DOHH2 (cell line): ENCODE measurements around the gene MRPL45.

Source experiments
- H3F3A ChIP-seq: fragments of 200-600 bp; sonication (generic), shearing (Covaris generic); 2 replicates; pipeline ENCODE4 v1.6.0; 2016; ENCODE audit warnings: antibody characterized with exemption, mild to moderate bottlenecking; ENCODE audit not compliant: control insufficient read depth, insufficient read depth
- H3K27ac ChIP-seq: fragments of 200-600 bp; sonication (generic); 2 replicates; pipeline ENCODE4 v1.5.1; 2014; ENCODE audit warnings: low read depth, mild to moderate bottlenecking, low read length, moderate library complexity
- H3K27me3 ChIP-seq: fragments of 200-600 bp; sonication (generic); 2 replicates; pipeline ENCODE4 v1.6.1; 2014; ENCODE audit warnings: mild to moderate bottlenecking, low read length, mixed read lengths; ENCODE audit not compliant: control insufficient read depth
- H3K36me3 ChIP-seq: fragments of 200-600 bp; sonication (generic); 2 replicates; pipeline ENCODE4 v1.6.1; 2014; ENCODE audit warnings: mild to moderate bottlenecking, low read length, moderate library complexity, mixed read lengths; ENCODE audit not compliant: control insufficient read depth
- H3K4me1 ChIP-seq: fragments of 200-600 bp; sonication (generic); 2 replicates; pipeline ENCODE4 v1.6.1; 2014; ENCODE audit warnings: mild to moderate bottlenecking, low read length, mixed read lengths; ENCODE audit not compliant: control insufficient read depth
- H3K4me2 ChIP-seq: fragments of 200-600 bp; sonication (generic); 2 replicates; pipeline ENCODE4 v1.6.0; 2014; ENCODE audit warnings: mild to moderate bottlenecking, low read length, moderate library complexity
- H3K4me3 ChIP-seq: fragments of 200-600 bp; sonication (generic); 2 replicates; pipeline ENCODE4 v1.5.1; 2014; ENCODE audit warnings: mild to moderate bottlenecking, low read length, mixed read lengths
- H3K79me2 ChIP-seq: fragments of 200-600 bp; sonication (generic); 2 replicates; pipeline ENCODE4 v1.6.1; 2014; ENCODE audit warnings: mild to moderate bottlenecking, low read length, mixed read lengths; ENCODE audit not compliant: control insufficient read depth
- H3K9me2 ChIP-seq: fragments of 200-600 bp; sonication (generic); replicated peaks from 2 replicates; pipeline ENCODE4 v1.6.1; 2014; ENCODE audit warnings: mild to moderate bottlenecking, low read length, mixed read lengths; ENCODE audit not compliant: control insufficient read depth
- H3K9me3 ChIP-seq: fragments of 200-600 bp; sonication (generic); 2 replicates; pipeline ENCODE4 v1.6.1; 2014; ENCODE audit warnings: antibody characterized with exemption, low read length, mixed read lengths; ENCODE audit not compliant: control insufficient read depth, insufficient read depth
- H4K20me1 ChIP-seq: fragments of 200-600 bp; sonication (generic); 2 replicates; pipeline ENCODE4 v1.6.0; 2014; ENCODE audit warnings: low read depth, mild to moderate bottlenecking, antibody characterized with exemption, low read length, moderate library complexity; ENCODE audit not compliant: control insufficient read depth, insufficient read depth
- EZH2phosphoT487 ChIP-seq: fragments of 200-600 bp; sonication (generic); IDR thresholded peaks from 2 replicates; pipeline ENCODE4 v1.6.1; 2017; ENCODE audit warnings: borderline replicate concordance, mild to moderate bottlenecking, antibody characterized with exemption, low read length, moderate library complexity, mixed read lengths
- TF ChIP-seq, protein P1 (sequence below): fragments of 200-600 bp; sonication (generic); IDR thresholded peaks from one replicate; pipeline ENCODE4 v1.5.1; 2014; ENCODE audit warnings: antibody characterized with exemption, mild to moderate bottlenecking, low read depth, low read length; ENCODE audit not compliant: poor library complexity, severe bottlenecking

The MRPL45 gene

DNA sequence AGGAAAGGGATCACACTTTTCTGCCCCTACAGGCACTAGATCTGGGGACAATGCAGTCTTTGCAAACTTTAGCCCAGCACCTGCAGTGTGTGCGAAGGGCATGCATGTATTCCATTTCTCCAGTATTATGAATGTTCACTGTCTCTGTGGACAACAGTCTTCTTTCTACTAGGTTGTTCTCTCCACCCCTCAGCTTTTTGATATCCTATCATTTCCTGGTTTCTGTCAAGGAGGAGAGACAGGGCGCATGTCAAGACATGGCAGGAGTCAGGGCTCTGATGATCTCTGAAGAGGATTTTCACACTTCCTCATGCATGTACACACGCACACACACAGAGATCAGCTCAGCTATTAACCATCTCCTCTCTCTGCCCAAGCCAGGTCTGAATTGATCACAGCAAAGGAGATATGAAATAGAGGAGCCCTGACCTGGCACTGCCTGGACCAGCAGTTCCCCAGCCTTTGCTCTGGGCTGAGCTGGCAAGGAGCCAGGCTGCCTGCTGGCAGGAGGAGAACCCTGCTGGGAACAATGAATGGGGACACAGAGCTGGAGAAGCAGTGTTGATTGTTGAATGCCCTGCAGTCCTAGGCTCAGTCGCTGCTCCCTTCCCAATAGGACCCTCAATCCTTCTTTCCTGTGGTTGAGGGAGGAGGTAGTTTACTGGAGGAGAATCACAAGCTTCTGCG is 44.2 kb downstream of the MRPL45 start:
- Histone ChIP-seq H3K36me3 (no peaks in the 10 kb centered on the region), H3F3A (no peaks in the 10 kb centered on the region), H3K9me3 (no peaks in the 10 kb centered on the region), H3K79me2 (no peaks in the 10 kb centered on the region), H3K4me2 (no peak overlapping the region), H3K27me3 (no peaks in the 10 kb centered on the region), H3K4me3 (no peak overlapping the region), H3K9me2 (no peaks in the 10 kb centered on the region), H4K20me1 (no peaks in the 10 kb centered on the region), H3K27ac (no peak overlapping the region), H3K4me1 (0 out of 2 replicates have a peak, but pooled peaks cover 3% of the 10 kb centered on the region)
- TF ChIP-seq EZH2phosphoT487 = no peak
- TF ChIP-seq, protein P1, sequence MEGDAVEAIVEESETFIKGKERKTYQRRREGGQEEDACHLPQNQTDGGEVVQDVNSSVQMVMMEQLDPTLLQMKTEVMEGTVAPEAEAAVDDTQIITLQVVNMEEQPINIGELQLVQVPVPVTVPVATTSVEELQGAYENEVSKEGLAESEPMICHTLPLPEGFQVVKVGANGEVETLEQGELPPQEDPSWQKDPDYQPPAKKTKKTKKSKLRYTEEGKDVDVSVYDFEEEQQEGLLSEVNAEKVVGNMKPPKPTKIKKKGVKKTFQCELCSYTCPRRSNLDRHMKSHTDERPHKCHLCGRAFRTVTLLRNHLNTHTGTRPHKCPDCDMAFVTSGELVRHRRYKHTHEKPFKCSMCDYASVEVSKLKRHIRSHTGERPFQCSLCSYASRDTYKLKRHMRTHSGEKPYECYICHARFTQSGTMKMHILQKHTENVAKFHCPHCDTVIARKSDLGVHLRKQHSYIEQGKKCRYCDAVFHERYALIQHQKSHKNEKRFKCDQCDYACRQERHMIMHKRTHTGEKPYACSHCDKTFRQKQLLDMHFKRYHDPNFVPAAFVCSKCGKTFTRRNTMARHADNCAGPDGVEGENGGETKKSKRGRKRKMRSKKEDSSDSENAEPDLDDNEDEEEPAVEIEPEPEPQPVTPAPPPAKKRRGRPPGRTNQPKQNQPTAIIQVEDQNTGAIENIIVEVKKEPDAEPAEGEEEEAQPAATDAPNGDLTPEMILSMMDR = no peak

DNA sequence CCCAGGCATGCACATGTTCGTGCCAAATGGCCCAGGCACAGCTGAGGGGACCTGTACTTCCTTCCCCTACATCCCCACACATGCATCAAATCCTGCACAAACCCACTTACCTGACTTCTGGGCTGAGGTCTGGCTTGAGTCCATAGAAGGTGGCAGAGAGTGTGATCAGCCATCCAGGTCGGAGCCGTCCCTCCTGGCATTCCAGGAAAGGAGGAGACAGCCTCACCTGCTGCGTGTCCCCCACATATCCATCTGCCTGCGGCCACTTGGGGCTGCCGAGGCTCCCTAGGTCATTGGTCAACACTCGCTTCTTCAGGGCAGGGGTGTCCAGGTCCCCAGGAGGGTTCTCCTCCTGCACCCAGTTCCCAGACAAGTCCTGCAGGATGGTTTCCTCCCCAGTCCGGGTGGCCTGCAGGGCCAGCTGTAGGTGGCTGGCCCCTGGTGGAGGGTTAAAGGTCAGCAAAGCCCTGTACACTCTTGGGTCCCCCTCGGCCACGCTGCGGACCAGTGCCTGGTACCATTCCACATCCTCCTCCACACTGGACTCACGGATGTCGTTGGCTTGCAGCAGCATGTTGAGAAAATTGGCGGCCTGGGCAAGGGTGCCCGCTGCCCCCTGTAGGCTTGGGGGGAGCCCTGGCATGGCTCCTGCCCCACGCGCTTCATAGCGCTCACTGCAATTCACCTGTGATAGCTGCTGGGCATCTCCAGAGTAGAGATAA is 46.1 kb downstream of the MRPL45 start:
- TF ChIP-seq, protein P1 = no peak
- TF ChIP-seq EZH2phosphoT487 = no peak
- H3K27ac ChIP-seq = no peak overlapping the region

DNA sequence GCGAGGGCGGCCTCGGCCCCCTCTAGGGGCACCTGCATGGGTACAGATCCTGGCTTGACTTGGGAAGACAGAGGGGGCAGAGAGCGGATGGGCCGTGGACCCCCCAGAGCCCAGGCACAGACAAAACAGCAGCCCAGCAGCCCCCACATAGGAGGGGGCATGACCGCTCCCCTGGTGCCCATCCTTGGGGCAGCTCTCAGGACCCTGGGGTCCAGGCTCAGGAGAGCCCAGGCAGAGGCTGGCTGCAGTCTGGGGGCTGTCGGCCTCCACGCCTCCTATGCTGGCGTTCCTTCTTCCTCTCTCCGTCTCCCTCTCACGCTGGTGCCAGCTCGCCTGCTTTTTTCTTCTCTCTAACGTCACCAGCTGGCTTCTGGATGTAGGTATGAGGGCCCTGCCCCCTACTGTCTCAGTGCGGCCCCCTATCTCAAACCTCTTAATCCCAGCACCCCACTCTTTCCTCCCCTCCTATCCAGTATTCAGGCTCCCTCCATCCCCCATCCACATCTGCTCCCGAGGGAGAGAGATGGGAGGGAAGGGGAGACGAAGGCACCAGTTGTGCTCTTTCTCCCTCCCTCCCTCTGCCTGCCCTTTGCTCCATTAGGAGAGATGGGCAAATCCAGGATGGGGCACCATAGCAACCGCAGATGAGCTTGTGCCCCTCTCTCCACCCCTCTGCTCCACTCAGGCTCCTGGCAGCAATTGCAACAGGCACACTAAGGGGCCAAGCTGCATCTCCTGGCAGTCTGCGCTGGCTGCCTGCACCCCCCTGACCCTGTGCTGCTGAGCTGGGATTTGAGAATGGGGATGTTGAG is 46.8 kb downstream of the MRPL45 start, which contains the start of gene GPR179:
Gene GPR179, minus strand, starts transcription at position 349 of the 812 bp plus-strand sequence. Its CDS starts 167 bp downstream, at position 182.
- no peaks in the 10 kb centered on the region for H4K20me1 ChIP-seq
- H3F3A ChIP-seq = no peaks in the 10 kb centered on the region
- H3K4me3 ChIP-seq = no peak within 1 kb of the TSS
- peaks cover 3% of the 10 kb centered on the region; the same call in 1 of the 2 replicates for H3K4me1 ChIP-seq
- no peaks in the 10 kb centered on the region for H3K9me2 ChIP-seq
- H3K36me3 ChIP-seq = no peaks in the 10 kb centered on the region
- no peak within 1 kb of the TSS for H3K27ac ChIP-seq
- H3K79me2 ChIP-seq = no peaks in the 10 kb centered on the region
- no peak within 1 kb of the TSS for H3K4me2 ChIP-seq
- TF ChIP-seq, protein P1 = no peak
- no peak for TF ChIP-seq EZH2phosphoT487
- H3K27me3 ChIP-seq = no peaks in the 10 kb centered on the region
- no peaks in the 10 kb centered on the region for H3K9me3 ChIP-seq

More for the DNA sequence above, 46.1 kb downstream of the MRPL45 start:
- Histone ChIP-seq H3K4me2 (no peak overlapping the region), H3K9me3 (no peaks in the 10 kb centered on the region), H3K9me2 (no peaks in the 10 kb centered on the region), H3K36me3 (no peaks in the 10 kb centered on the region), H4K20me1 (no peaks in the 10 kb centered on the region), H3K27me3 (no peaks in the 10 kb centered on the region), H3K79me2 (no peaks in the 10 kb centered on the region), H3K4me1 (0 out of 2 replicates have a peak, but pooled peaks cover 3% of the 10 kb centered on the region), H3K4me3 (no peak overlapping the region), H3F3A (no peaks in the 10 kb centered on the region)
